Esophagus squamous epithelium (tissue), 4 donors: Measurements from ENCODE around the gene C11orf21.

Source experiments
- POLR2A ChIP-seq, 4 donors: fragments of 450-650 bp; IDR thresholded peaks; one replicate each; pipeline ENCODE4 v1.6.1; 2017; ENCODE audit warnings: antibody characterized with exemption in 4 of 4, mild to moderate bottlenecking in 4 of 4, moderate library complexity in 3 of 4
- TF ChIP-seq, protein P1 (sequence below), 6 experiments: fragments of 450-650 bp in 4 of 6; fragments of 200-600 bp in 2 of 6; sonication (generic) in 2 of 6; IDR thresholded peaks; one replicate each; pipeline ENCODE4 v1.5.1; 2016 to 2019; ENCODE audit warnings: antibody characterized with exemption in 6 of 6, mild to moderate bottlenecking in 4 of 6, moderate library complexity in 4 of 6

DNA sequence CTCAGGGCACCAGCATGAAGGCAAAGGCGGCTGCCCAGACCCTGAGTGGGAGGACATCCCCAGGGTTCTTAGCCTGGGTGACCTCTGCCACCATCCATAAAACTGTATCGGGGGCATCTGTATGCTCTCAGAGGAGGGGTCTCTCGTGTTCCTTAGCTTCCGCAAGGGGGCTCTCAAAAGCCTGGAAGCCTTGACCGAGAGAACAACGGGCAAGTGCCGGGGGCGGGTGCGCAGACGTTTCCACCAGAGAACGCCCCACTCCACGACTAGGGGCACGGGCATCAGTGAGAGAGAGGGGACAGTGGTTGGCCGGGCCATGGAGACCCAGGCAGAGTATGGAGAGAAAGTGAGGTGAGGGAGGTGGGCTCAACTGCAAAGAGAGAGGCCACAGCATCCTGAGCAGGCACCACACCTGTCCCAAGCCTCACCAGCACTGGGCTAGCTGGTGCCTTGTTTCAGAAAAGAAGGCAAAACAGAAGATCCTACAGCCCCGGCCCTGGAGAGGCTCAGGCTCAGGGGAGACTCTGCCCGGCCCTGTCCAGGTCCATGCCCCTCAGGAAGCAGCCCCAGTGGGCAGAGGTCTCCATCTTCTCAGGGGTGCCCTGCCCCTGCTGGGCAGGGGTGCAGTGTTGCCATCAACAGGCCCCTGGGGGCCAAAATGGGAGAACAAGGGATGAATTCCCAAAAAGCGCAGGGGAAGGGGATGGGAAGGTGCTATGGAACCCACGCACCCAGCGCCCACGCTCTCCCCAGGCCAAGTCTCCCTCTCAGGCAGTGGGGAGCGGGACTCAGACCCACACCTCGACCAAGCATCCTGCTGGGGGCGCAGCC, 6.0 kb upstream of the C11orf21 start:
- TF ChIP-seq, protein P1, sequence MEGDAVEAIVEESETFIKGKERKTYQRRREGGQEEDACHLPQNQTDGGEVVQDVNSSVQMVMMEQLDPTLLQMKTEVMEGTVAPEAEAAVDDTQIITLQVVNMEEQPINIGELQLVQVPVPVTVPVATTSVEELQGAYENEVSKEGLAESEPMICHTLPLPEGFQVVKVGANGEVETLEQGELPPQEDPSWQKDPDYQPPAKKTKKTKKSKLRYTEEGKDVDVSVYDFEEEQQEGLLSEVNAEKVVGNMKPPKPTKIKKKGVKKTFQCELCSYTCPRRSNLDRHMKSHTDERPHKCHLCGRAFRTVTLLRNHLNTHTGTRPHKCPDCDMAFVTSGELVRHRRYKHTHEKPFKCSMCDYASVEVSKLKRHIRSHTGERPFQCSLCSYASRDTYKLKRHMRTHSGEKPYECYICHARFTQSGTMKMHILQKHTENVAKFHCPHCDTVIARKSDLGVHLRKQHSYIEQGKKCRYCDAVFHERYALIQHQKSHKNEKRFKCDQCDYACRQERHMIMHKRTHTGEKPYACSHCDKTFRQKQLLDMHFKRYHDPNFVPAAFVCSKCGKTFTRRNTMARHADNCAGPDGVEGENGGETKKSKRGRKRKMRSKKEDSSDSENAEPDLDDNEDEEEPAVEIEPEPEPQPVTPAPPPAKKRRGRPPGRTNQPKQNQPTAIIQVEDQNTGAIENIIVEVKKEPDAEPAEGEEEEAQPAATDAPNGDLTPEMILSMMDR (IDR thresholded peaks at IDR 0.05): no peak
- no peak for TF ChIP-seq POLR2A (IDR thresholded peaks at IDR 0.05)
